ENCODE measurements around the gene CFAP70.
"Not testable (repeated sequence)": the region's sequence is repeated elsewhere in the genome, so short reads cannot be mapped to it uniquely, and the experiment has no call there.

CFAP70 gene

DNA sequence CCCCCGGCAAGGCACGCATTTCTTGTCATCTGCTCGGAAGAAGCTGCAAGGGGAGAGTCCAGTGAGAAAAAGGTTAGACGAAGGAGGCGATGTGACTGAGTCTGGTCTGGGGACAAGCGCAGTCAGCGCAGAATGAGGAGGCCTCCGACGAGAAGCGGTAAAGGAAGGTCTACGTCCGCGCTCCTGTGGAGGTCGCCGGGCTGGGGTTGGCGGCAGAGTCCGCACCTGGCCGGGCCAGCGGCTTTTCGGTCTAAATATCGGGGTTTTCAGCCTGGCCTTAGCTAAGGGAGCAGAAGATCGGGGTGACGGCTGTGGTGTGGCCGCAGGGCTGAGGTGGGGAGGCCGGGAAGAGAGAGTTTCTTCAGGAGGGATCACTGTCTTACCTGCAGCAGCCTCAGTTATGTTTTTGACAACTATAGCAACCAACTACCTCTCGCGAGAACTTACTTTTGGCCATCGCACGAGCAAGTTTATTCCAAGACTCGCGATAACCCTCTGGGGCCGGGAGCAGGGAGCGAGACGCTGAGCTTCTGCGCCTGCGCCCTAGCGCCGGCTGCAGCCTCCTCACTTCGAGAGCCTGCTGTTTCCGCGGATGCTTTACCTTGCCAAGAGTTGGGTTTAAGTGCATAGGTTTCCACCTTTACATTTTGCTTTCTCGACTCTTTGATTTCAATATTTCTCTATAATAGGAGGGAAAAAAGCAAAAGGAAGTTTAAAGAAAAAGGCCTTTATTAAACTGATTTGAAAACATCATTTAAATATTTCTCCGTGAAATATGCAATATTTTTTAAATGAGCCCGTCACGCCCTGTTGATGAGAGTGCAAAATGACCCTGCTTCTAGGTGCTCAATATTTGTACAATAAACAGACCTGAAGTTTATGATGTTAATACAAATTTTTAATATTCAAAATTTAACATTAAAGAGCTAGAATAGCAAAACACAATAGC lies at the start of gene CFAP70:
CFAP70 (minus strand) TSS at position 534 of the 949 bp plus-strand sequence. CDS start 4,068 bp downstream, outside the sequence.
- DNase-seq, result peak; percentile 95 to 97

DNA sequence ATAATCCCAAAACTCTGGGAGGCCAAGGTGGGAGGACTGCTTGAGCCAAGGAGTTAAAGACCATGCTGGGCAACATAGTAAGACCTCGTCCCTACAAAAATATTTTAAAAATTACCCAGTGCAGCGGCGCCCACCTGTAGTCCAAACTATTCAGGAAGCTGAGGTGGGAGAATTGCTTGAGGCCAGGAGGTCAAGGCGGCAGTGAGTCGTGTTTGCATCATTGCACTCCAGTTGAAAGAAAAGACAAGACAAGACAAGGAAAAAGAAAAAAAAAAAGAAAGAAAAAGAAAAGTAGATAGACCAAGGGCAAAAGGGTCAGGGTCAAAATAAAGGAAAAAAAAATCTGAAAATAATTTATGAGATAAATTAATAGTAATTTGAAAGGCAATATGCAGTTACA lies 49.4 kb upstream of the CFAP70 start:
- no peak for DNase-seq

- DNase-seq, result no peak
Measured at GRCh38 chr10:73407495-73407894, 48.8 kb upstream of the CFAP70 start.

GRCh38 chr10:73406846-73407245 lies 48.2 kb upstream of the CFAP70 start:
- no peak for DNase-seq

DNA sequence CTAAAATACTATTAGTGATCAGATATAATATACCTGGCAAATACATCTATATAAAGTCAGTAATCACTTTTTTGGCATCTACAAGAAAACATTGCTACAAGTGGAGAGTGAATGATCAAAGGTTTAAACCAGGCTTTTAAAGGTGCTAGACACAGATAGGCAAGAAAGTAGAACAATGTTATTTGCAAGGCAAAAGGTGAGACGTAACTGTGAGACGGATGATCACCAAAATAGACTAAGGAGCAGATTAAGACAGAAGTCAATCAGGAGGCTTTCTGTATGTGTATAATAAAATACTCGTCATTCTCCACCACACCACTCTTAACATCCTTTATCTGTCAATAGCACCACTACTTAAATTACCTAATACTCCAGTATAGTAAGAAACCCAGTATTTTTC lies 46.9 kb upstream of the CFAP70 start:
- DNase-seq, result no peak

DNA sequence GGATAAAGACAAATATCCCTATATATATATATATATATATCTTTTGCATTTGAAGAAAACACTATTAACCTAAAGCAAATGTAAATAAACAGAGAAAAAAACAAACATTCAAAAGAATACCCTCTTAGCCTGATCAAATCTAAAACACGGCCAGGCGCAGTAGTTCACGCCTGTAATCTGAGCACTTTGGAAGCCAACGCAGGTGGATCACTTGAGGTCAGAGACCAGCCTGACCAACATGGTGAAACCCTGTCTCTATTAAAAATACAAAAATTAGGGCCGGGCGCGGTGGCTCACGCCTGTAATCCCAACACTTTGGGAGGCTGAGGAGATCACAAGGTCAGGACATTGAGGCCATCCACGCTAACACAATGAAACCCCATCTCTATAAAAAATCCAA lies 46.0 kb upstream of the CFAP70 start:
- DNase-seq, result no peak

DNA sequence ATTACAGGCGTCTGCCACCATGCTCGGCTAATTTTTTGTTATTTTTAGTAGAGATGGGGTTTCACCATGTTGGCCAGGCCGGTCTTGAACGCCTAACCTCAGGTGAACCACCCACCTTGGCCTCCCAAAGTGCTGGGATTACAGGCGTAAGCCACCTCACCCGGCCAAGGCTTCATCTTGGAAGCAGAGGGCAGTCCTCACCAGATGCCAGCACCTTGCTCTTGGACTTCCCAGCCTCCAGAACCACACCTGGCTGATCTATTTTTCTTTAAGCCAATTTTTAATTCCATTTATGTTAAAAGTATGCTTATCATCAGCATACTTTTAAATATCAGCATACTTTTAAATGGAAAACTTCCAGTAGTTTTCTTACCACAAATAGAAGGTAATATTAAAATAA lies 43.0 kb upstream of the CFAP70 start:
- no peak for DNase-seq

- DNase-seq, result no peak
Measured at GRCh38 chr10:73399063-73399462, 40.4 kb upstream of the CFAP70 start.

DNA sequence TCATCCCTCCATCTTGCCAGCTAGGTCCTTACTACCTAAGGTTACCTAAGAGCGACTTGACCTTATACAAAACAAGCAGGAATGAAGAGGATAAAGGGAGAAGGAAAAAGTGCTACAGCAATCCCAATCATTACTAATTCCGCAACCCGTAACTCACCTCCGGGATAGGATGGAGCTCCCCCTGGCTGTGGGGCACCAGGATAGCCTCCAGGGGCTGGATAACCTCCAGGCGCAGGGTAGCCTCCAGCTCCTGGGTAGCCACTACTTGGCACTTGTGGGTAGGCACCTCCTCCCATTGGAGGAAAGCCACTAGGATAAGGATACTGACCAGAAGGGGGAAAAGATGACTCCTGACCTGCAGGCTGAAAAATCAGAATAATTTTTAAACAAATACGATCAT lies 39.4 kb upstream of the CFAP70 start:
- no peak for DNase-seq

DNA sequence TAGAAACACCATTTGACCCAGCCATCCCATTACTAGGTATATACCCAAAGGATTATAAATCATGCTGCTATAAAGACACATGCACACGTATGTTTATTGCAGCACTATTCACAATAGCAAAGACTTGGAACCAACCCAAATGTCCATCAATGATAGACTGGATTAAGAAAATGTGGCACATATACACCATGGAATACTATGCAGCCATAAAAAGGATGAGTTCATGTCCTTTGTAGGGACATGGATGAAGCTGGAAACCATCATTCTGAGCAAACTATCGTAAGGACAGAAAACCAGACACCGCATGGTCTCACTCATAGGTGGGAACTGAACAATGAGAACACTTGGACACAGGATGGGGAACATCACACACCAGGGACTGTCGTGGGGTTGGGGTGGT lies 35.7 kb upstream of the CFAP70 start:
- DNase-seq, result not testable (repeated sequence)

GRCh38 chr10:73388228-73388627 lies 29.6 kb upstream of the CFAP70 start:
- no peak for DNase-seq

- no peak for DNase-seq
Measured at GRCh38 chr10:73386583-73386982, 27.9 kb upstream of the CFAP70 start.

- no peak for DNase-seq
Measured at GRCh38 chr10:73379064-73379748, 20.5 kb upstream of the CFAP70 start.

DNA sequence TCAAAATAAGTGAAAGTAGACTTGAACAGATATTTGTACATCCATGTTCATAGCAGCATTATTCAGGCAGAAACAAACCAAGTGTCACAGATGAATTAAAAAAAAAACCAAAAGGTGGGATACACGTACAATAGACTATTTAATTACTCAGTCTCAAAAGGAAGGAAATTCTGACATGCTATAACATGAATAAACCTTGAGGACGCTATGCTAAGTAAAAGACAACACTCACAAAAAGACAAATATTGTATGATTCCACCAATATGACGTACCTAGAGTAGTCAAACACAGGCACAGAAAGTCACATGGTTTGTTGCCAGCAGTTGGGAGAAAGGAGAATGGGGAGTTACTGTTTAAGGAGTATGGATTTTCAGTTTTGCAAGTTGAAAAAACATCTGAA lies 18.0 kb upstream of the CFAP70 start:
- DNase-seq, result no peak

- DNase-seq, result no peak
Measured at GRCh38 chr10:73368238-73368637, 9.6 kb upstream of the CFAP70 start.

- DNase-seq, result no peak
Measured at GRCh38 chr10:73366381-73367298, 8.0 kb upstream of the CFAP70 start.

- no peak for DNase-seq
Measured at GRCh38 chr10:73364964-73365363, 6.3 kb upstream of the CFAP70 start.

DNA sequence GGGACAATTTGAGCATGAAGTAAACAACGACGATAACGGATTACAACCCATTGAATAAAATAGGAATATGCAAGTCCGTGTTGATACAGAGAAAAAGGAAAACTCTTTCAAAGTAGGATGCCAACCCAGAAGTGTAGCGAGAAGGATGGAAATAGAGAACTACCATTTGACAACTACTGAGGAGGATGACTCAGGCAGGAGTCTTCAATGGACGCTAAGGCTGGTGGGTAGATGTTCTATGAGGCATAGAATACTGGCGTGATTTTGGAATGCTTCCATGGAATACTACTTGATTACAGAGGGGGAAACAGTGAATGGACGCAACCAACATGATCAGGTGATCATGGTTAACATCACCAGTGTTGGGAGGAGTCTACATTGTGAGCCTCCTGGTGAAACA lies 828 bp upstream of the CFAP70 start:
- no peak for DNase-seq

DNA sequence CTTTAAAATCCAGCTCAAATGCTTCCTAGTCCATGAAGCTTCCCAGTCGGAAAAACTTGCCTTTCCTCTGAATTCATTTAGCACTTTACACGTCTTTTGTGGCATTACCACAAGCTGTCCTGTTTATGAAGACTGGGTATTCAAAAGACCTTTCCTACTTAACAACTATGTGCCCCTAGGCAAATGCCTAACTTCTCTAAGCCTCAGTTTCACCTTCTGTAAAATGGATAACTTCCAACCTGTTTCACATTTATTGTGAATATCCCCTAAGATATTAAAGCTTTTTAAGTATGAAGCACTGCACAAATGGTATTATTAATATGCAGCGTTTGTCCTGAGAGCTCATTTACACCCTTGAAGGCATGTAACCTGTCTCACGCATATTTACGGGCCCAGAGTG lies 843 bp downstream of the CFAP70 start:
- DNase-seq, result no peak

DNA sequence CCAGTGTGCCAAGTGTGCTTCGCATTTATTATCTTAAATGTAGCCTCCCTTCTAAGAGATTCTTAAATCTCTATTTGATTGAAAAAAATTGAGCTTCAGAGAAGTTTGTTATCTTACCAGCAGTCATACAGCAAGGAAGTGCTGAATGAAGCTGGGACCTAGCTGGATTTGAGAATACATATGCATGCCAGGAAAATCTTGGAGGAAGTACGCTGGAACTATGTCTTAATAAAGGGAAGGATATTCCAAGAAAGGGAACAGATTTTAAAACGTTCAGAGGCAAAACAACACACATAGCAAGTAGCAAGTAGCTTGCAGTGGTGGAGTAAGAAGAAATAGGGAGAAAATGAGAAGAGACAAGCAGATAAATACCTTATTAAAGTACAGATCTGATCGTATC lies 1.5 kb downstream of the CFAP70 start:
- no peak for DNase-seq

- no peak for DNase-seq
Measured at GRCh38 chr10:73344269-73344668, 14.4 kb downstream of the CFAP70 start.

DNA sequence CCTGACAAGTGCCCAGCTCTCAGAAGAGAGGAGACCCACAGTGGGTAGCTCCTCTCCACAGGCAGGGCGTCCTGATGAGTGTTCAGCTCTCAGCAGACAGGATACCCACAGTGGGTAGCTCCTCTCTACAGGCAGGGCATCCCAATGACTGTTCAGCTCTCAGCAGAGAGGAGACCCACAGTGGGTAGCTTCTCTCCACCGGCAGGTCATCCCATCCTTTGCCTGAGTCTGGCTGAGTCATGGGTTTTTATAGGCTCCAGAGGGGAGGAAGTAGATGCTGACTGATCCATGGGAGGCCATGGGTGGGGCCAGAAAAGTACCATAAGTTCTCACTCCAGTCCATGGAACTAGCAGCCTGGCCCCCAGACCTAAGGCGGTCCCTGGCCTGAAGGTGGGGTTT lies 18.5 kb downstream of the CFAP70 start:
- DNase-seq, result no peak

DNA sequence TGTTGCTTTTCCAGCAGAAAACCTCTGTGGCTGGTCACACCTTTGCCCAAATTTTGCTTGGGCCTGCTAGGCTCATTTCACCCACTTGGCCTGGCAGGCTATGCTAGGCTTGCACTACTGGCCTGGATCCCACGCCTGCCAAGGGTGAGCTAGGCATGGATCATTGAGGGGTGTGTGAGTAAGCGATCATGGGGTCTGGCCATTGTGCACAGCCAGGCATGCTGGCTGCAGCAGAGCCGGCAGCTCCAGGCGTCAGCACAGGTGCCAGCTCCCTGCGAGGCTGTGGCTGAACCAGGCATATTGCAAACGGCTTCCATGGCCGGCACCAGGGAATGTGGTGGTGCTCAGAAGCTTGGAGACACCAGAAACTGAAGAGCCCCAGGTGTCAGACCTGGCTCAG lies 19.2 kb downstream of the CFAP70 start:
- no peak for DNase-seq

Measured in CD4-positive, alpha-beta T cell treated with Interferon alpha-2 for 1 hour (primary cell).